Fibroblast of lung (primary cell): ENCODE data around the gene LGALS7. TPM values are rescaled to one million over a fixed set of nuclear protein-coding genes. Genes with fewer than 3 reads are reported as not detected.
"Not testable (repeated sequence)": the region's sequence is repeated elsewhere in the genome, so short reads cannot be mapped to it uniquely, and the experiment has no call there.

ENCODE experiments used
- DNase-seq, 2 donors: peaks; one replicate each; pipeline versions ENCODE4 v3.0.0 to v3.0.0-alpha.2; 2010; ENCODE audit warnings: low read depth in 2 of 2
- H2AFZ ChIP-seq: 2 replicates; pipeline ENCODE4 v1.5.1; 2012; ENCODE audit warnings: low read length, control low read depth, inconsistent platforms
- H3K27ac ChIP-seq: 2 replicates; pipeline ENCODE4 v1.5.1; 2011; ENCODE audit warnings: low read length, control low read depth; ENCODE audit not compliant: insufficient read depth
- H3K27me3 ChIP-seq: 2 replicates; pipeline ENCODE4 v1.5.1; 2011; ENCODE audit warnings: mild to moderate bottlenecking, low read length; ENCODE audit not compliant: control insufficient read depth, insufficient read depth
- H3K36me3 ChIP-seq: 2 replicates; pipeline ENCODE4 v1.5.1; 2011; ENCODE audit warnings: low read length; ENCODE audit not compliant: control insufficient read depth, insufficient read depth
- H3K4me1 ChIP-seq: 2 replicates; pipeline ENCODE4 v1.5.1; 2011; ENCODE audit warnings: low read length; ENCODE audit not compliant: control insufficient read depth, insufficient read depth; ENCODE audit errors: extremely low read depth
- H3K4me2 ChIP-seq: 2 replicates; pipeline ENCODE4 v1.5.1; 2011; ENCODE audit warnings: low read length, control low read depth; ENCODE audit not compliant: insufficient read depth; ENCODE audit errors: extremely low read depth
- H3K4me3 ChIP-seq, 4 experiments: fragments of 200-600 bp in 1 of 4; sonication (generic) in 1 of 4; replicated peaks in 1 of 4; 2 replicates each; pipeline ENCODE4 v1.5.1; 2011 to 2016; ENCODE audit warnings: low read length in 4 of 4, low read depth in 3 of 4, mild to moderate bottlenecking in 3 of 4, control low read depth in 2 of 4, inconsistent platforms in 1 of 4, mixed read lengths in 1 of 4; ENCODE audit not compliant: insufficient read depth in 1 of 4; ENCODE audit errors: control extremely low read depth in 1 of 4
- H3K79me2 ChIP-seq: 2 replicates; pipeline ENCODE4 v1.5.1; 2012; ENCODE audit warnings: mild to moderate bottlenecking, low read length, inconsistent platforms; ENCODE audit not compliant: control insufficient read depth, insufficient read depth
- H3K9ac ChIP-seq: 2 replicates; pipeline ENCODE4 v1.5.1; 2011; ENCODE audit warnings: mild to moderate bottlenecking, low read length, control low read depth; ENCODE audit not compliant: insufficient read depth
- H3K9me3 ChIP-seq: 2 replicates; pipeline ENCODE4 v1.5.1; 2012; ENCODE audit warnings: low read depth, low read length; ENCODE audit not compliant: control insufficient read depth, insufficient read depth
- H4K20me1 ChIP-seq: 2 replicates; pipeline ENCODE4 v1.5.1; 2011; ENCODE audit warnings: low read length; ENCODE audit not compliant: control insufficient read depth, insufficient read depth; ENCODE audit errors: extremely low read depth
- CTCF ChIP-seq, 2 donors: IDR thresholded peaks in 1 of 2; conservative IDR thresholded peaks in 1 of 2; 1 replicate in 1 of 2; 2 replicates in 1 of 2; pipeline ENCODE4 v1.5.1; 2011 to 2012; ENCODE audit warnings: low read length in 2 of 2, control low read depth in 1 of 2, inconsistent platforms in 1 of 2, low read depth in 1 of 2, mild to moderate bottlenecking in 1 of 2
- EZH2 ChIP-seq: IDR thresholded peaks from 2 replicates; pipeline ENCODE4 v1.5.1; 2012; ENCODE audit warnings: low read length, control low read depth, mild to moderate bottlenecking; ENCODE audit errors: missing control alignments
- polyA plus RNA-seq, 2 donors: library from polyadenylated mRNA; depleted of rRNA in 1 of 2; stranded (reverse) in 1 of 2; unstranded in 1 of 2; fragments of >200 nt; gene quantifications; 2 replicates each; pipeline ENCODE4 v1.2.1, GENCODE V29; 2011 to 2012; ENCODE audit warnings: missing spikeins in 1 of 2
- total RNA-seq: library from RNA; depleted of rRNA; stranded (reverse); fragments of >200 nt; gene quantifications from 2 replicates; pipeline ENCODE4 v1.2.1, GENCODE V29; 2014

LGALS7 gene
- total and polyA plus RNA-seq, 2 donors (not counting 1 experiment from before 2014, with no cell fraction given): not detected

GRCh38 chr19:38774181-38774950, 1.0 kb upstream of the LGALS7 start:
- DNase-seq: no peak
- H3K27ac ChIP-seq: no peak overlapping the region
- H3K79me2 ChIP-seq: no peaks in the 10 kb centered on the region
- H4K20me1 ChIP-seq: no peaks in the 10 kb centered on the region
- no peaks in the 10 kb centered on the region for H3K27me3 ChIP-seq
- H3K4me2 ChIP-seq: no peak overlapping the region
- TF ChIP-seq CTCF (conservative IDR thresholded peaks at IDR 0.05 in 1 of 2, IDR thresholded peaks at IDR 0.05 in 1 of 2; ENCODE audit: low read depth in 1 of 2, low read length in 2 of 2) (no peak), EZH2 (no peak)
- no peak overlapping the region for H2AFZ ChIP-seq
- H3K36me3 ChIP-seq: no peaks in the 10 kb centered on the region
- H3K9ac ChIP-seq: no peak overlapping the region
- no peak overlapping the region for H3K4me3 ChIP-seq
- H3K9me3 ChIP-seq: no peaks in the 10 kb centered on the region
- H3K4me1 ChIP-seq: no peaks in the 10 kb centered on the region

GRCh38 chr19:38771569-38771968, 1.7 kb downstream of the LGALS7 start:
- not testable (repeated sequence) for H3K4me2 ChIP-seq, H3K27ac ChIP-seq, H3K27me3 ChIP-seq, H4K20me1 ChIP-seq, H2AFZ ChIP-seq, H3K4me1 ChIP-seq, H3K9ac ChIP-seq, H3K4me3 ChIP-seq, H3K79me2 ChIP-seq, H3K36me3 ChIP-seq, H3K9me3 ChIP-seq, DNase-seq

- H3K4me3 ChIP-seq, H3K9me3 ChIP-seq, H2AFZ ChIP-seq, H3K4me1 ChIP-seq, H3K27me3 ChIP-seq, H3K4me2 ChIP-seq, H3K9ac ChIP-seq, H4K20me1 ChIP-seq, H3K27ac ChIP-seq, H3K79me2 ChIP-seq, DNase-seq, H3K36me3 ChIP-seq: not testable (repeated sequence)
Measured at GRCh38 chr19:38770949-38771275, 2.4 kb downstream of the LGALS7 start.

GRCh38 chr19:38770228-38770948, 2.9 kb downstream of the LGALS7 start:
- not testable (repeated sequence) for H3K4me2 ChIP-seq, H3K9ac ChIP-seq, DNase-seq

More at GRCh38 chr19:38770228-38770948, 2.9 kb downstream of the LGALS7 start:
- H3K27me3 ChIP-seq, H3K4me1 ChIP-seq, H3K27ac ChIP-seq, H3K9me3 ChIP-seq, H3K4me3 ChIP-seq, H3K79me2 ChIP-seq, H3K36me3 ChIP-seq, H2AFZ ChIP-seq, H4K20me1 ChIP-seq: not testable (repeated sequence)
